Large intestine (tissue), 12 donors: Measurements from ENCODE around the gene CLDN7. TPM values are rescaled to one million over a fixed set of nuclear protein-coding genes. Genes with fewer than 3 reads are reported as not detected.
A peak's percentile ranks its signal among the peaks of the same experiment; 100 is the strongest.

Source experiments
- DNase-seq, 2 donors: peaks; one replicate each; pipeline versions ENCODE4 v3.0.0 to v3.0.0-alpha.2; 2013
- H3K27ac ChIP-seq: one replicate; pipeline ENCODE4 v1.5.1; 2013; ENCODE audit warnings: low read length
- H3K27me3 ChIP-seq: 2 replicates; pipeline ENCODE4 v1.6.1; 2013; ENCODE audit warnings: low read length; ENCODE audit not compliant: control insufficient read depth, insufficient read depth
- H3K36me3 ChIP-seq: 2 replicates; pipeline ENCODE4 v1.6.1; 2013; ENCODE audit warnings: low read length; ENCODE audit not compliant: control insufficient read depth, insufficient read depth
- H3K4me1 ChIP-seq: one replicate; pipeline ENCODE4 v1.6.1; 2013; ENCODE audit warnings: low read length; ENCODE audit not compliant: control insufficient read depth, insufficient read depth
- H3K4me3 ChIP-seq: one replicate; pipeline ENCODE4 v1.5.1; 2013; ENCODE audit warnings: low read length
- H3K9me3 ChIP-seq: one replicate; pipeline ENCODE4 v1.6.1; 2013; ENCODE audit warnings: mild to moderate bottlenecking, low read depth, low read length, moderate library complexity; ENCODE audit not compliant: control insufficient read depth
- WGBS: methylation state at CpG from one replicate; pipeline ENCODE4 v1.1.5; 2013; ENCODE audit warnings: low lambda C conversion rate; ENCODE audit not compliant: insufficient coverage; 5-methylcytosine and 5-hydroxymethylcytosine counted together
- long read RNA-seq, 11 donors: transcript quantifications; one replicate each; lab custom pipeline, GENCODE V29; 2026
- polyA plus RNA-seq: library from polyadenylated mRNA; unstranded; fragments of 120-200 nt; gene quantifications from one replicate; pipeline ENCODE4 v1.2.1, GENCODE V29; 2013

Gene CLDN7
- 250 TPM for polyA plus RNA-seq
- long read RNA-seq, donor 1, transcript CLDN7-201 (4 exons, 1,542 nt), result major isoform, 120 of 157 reads
- long read RNA-seq, donor 1, transcript CLDN7-207 (3 exons, 485 nt), result minor isoform, 16 of 157 reads
- long read RNA-seq, donor 1, transcript CLDN7-202 (5 exons, 1,228 nt), result minor isoform, 5 of 157 reads
- long read RNA-seq, donor 1, partial matches to known transcripts, result 14 of 157 reads
- long read RNA-seq, donor 1, other reads (novel, unspliced or antisense), result 0 of 157 reads
- long read RNA-seq, donor 2, transcript CLDN7-201 (4 exons, 1,542 nt), result major isoform, 218 of 275 reads
- long read RNA-seq, donor 2, transcript CLDN7-202 (5 exons, 1,228 nt), result minor isoform, 6 of 275 reads
- long read RNA-seq, donor 2, transcript CLDN7-207 (3 exons, 485 nt), result minor isoform, 34 of 275 reads
- long read RNA-seq, donor 2, partial matches to known transcripts, result 17 of 275 reads
- long read RNA-seq, donor 2, other reads (novel, unspliced or antisense), result 0 of 275 reads
- long read RNA-seq, donor 3, result 0 reads
- long read RNA-seq, donor 4, transcript CLDN7-201 (4 exons, 1,542 nt), result major isoform, 29 of 32 reads
- long read RNA-seq, donor 4, partial matches to known transcripts, result 0 of 32 reads
- long read RNA-seq, donor 4, other reads (novel, unspliced or antisense), result 0 of 32 reads
- long read RNA-seq, donor 5, transcript CLDN7-201 (4 exons, 1,542 nt), result major isoform, 96 of 123 reads
- long read RNA-seq, donor 5, transcript CLDN7-207 (3 exons, 485 nt), result minor isoform, 11 of 123 reads
- long read RNA-seq, donor 5, transcript CLDN7-202 (5 exons, 1,228 nt), result minor isoform, 11 of 123 reads
- long read RNA-seq, donor 5, partial matches to known transcripts, result 5 of 123 reads
- long read RNA-seq, donor 5, other reads (novel, unspliced or antisense), result 0 of 123 reads
- long read RNA-seq, donor 6, transcript CLDN7-207 (3 exons, 485 nt), result minor isoform, 25 of 205 reads
- long read RNA-seq, donor 6, transcript CLDN7-201 (4 exons, 1,542 nt), result major isoform, 163 of 205 reads
- long read RNA-seq, donor 6, partial matches to known transcripts, result 13 of 205 reads
- long read RNA-seq, donor 6, other reads (novel, unspliced or antisense), result 0 of 205 reads
- long read RNA-seq, donor 7, transcript CLDN7-202 (5 exons, 1,228 nt), result minor isoform, 7 of 67 reads
- long read RNA-seq, donor 7, transcript CLDN7-207 (3 exons, 485 nt), result minor isoform, 11 of 67 reads
- long read RNA-seq, donor 7, transcript CLDN7-201 (4 exons, 1,542 nt), result major isoform, 48 of 67 reads
- long read RNA-seq, donor 7, partial matches to known transcripts, result 0 of 67 reads
- long read RNA-seq, donor 7, other reads (novel, unspliced or antisense), result 0 of 67 reads
- long read RNA-seq, donor 8, transcript CLDN7-207 (3 exons, 485 nt), result minor isoform, 39 of 304 reads
- long read RNA-seq, donor 8, transcript CLDN7-202 (5 exons, 1,228 nt), result minor isoform, 7 of 304 reads
- long read RNA-seq, donor 8, transcript CLDN7-201 (4 exons, 1,542 nt), result major isoform, 238 of 304 reads
- long read RNA-seq, donor 8, partial matches to known transcripts, result 20 of 304 reads
- long read RNA-seq, donor 8, other reads (novel, unspliced or antisense), result 0 of 304 reads
- long read RNA-seq, donor 9, transcript CLDN7-207 (3 exons, 485 nt), result minor isoform, 14 of 143 reads
- long read RNA-seq, donor 9, transcript CLDN7-201 (4 exons, 1,542 nt), result major isoform, 115 of 143 reads
- long read RNA-seq, donor 9, transcript CLDN7-202 (5 exons, 1,228 nt), result minor isoform, 8 of 143 reads
- long read RNA-seq, donor 9, partial matches to known transcripts, result 6 of 143 reads
- long read RNA-seq, donor 9, other reads (novel, unspliced or antisense), result 0 of 143 reads
- long read RNA-seq, donor 10, transcript CLDN7-207 (3 exons, 485 nt), result minor isoform, 32 of 274 reads
- long read RNA-seq, donor 10, transcript CLDN7-201 (4 exons, 1,542 nt), result major isoform, 210 of 274 reads
- long read RNA-seq, donor 10, transcript CLDN7-202 (5 exons, 1,228 nt), result minor isoform, 16 of 274 reads
- long read RNA-seq, donor 10, partial matches to known transcripts, result 16 of 274 reads
- long read RNA-seq, donor 10, other reads (novel, unspliced or antisense), result 0 of 274 reads
- long read RNA-seq, donor 11, transcript CLDN7-207 (3 exons, 485 nt), result minor isoform, 12 of 118 reads
- long read RNA-seq, donor 11, transcript CLDN7-201 (4 exons, 1,542 nt), result major isoform, 90 of 118 reads
- long read RNA-seq, donor 11, partial matches to known transcripts, result 12 of 118 reads
- long read RNA-seq, donor 11, other reads (novel, unspliced or antisense), result 0 of 118 reads

GRCh38 chr17:7262192-7262934 is at the start of gene CLDN7:
TSS of gene CLDN7 (minus strand) at chr17:7262478. CDS start at chr17:7262043, 435 bp downstream.
- H3K27me3 ChIP-seq, result peaks cover 28% of the 10 kb centered on the region
- peak; percentile 95 to 98 for DNase-seq
- peaks cover 18% of the 10 kb centered on the region for H3K36me3 ChIP-seq
- peaks cover 37% of the 10 kb centered on the region for H3K4me1 ChIP-seq
- H3K27ac ChIP-seq, result peak within 1 kb of the TSS; percentile 98
- H3K9me3 ChIP-seq, result no peaks in the 10 kb centered on the region
- peak within 1 kb of the TSS; percentile 99 for H3K4me3 ChIP-seq
- WGBS, result no CpG with 5 or more reads among the region's 64 CpGs

- 100% methylated on average over 1 of the region's 7 CpGs for WGBS
- peaks cover 47% of the 10 kb centered on the region for H3K36me3 ChIP-seq
- H3K27me3 ChIP-seq, result no peaks in the 10 kb centered on the region
- H3K9me3 ChIP-seq, result no peaks in the 10 kb centered on the region
- no peak for DNase-seq
- peaks cover 24% of the 10 kb centered on the region for H3K4me1 ChIP-seq
- H3K27ac ChIP-seq, result no peak overlapping the region
- H3K4me3 ChIP-seq, result no peak overlapping the region
Observed at GRCh38 chr17:7311110-7311705, 48.9 kb upstream of the CLDN7 start.

GRCh38 chr17:7309628-7310027 is 47.4 kb upstream of the CLDN7 start:
- no peaks in the 10 kb centered on the region for H3K9me3 ChIP-seq
- DNase-seq, result no peak
- H3K36me3 ChIP-seq, result peaks cover 43% of the 10 kb centered on the region
- H3K4me1 ChIP-seq, result peaks cover 19% of the 10 kb centered on the region
- H3K27me3 ChIP-seq, result no peaks in the 10 kb centered on the region
- H3K4me3 ChIP-seq, result peak overlapping the region; percentile 94
- no peak overlapping the region for H3K27ac ChIP-seq
- WGBS, result 90% methylated on average over 2 of the region's 12 CpGs

- H3K4me3 ChIP-seq, result peak overlapping the region; percentile 94
- H3K27ac ChIP-seq, result peak overlapping the region; percentile 97
- peaks cover 13% of the 10 kb centered on the region for H3K4me1 ChIP-seq
- H3K27me3 ChIP-seq, result no peaks in the 10 kb centered on the region
- WGBS, result 0% methylated on average over 2 of the region's 14 CpGs
- no peaks in the 10 kb centered on the region for H3K9me3 ChIP-seq
- peaks cover 41% of the 10 kb centered on the region for H3K36me3 ChIP-seq
- DNase-seq, result peak; percentile 78 to 89
Observed at GRCh38 chr17:7308625-7309433, 46.6 kb upstream of the CLDN7 start.

GRCh38 chr17:7307686-7308624 is 45.7 kb upstream of the CLDN7 start:
- no CpG with 5 or more reads among the region's 104 CpGs for WGBS
- H3K4me1 ChIP-seq, result peaks cover 13% of the 10 kb centered on the region
- no peaks in the 10 kb centered on the region for H3K9me3 ChIP-seq
- peaks cover 32% of the 10 kb centered on the region for H3K36me3 ChIP-seq
- peak overlapping the region; percentile 94 for H3K4me3 ChIP-seq
- H3K27me3 ChIP-seq, result no peaks in the 10 kb centered on the region
- H3K27ac ChIP-seq, result peak overlapping the region; percentile 97
- DNase-seq, result peak; percentile 48 to 54

GRCh38 chr17:7306911-7307685 is 44.8 kb upstream of the CLDN7 start, which contains the start of gene EIF5A:
TSS of gene EIF5A (plus strand) at chr17:7307628. CDS start at chr17:7309636, 2,008 bp downstream.
- Histone ChIP-seq H3K27me3 (no peaks in the 10 kb centered on the region), H3K4me3 (peak within 1 kb of the TSS; percentile 94), H3K27ac (peak within 1 kb of the TSS; percentile 97), H3K4me1 (peaks cover 13% of the 10 kb centered on the region), H3K36me3 (peaks cover 24% of the 10 kb centered on the region), H3K9me3 (no peaks in the 10 kb centered on the region)
- no CpG with 5 or more reads among the region's 64 CpGs for WGBS
- DNase-seq, result peak; percentile 100
